ENCODE data around the gene C11orf24.
A peak's percentile ranks its signal among the peaks of the same experiment; 100 is the strongest.

Gene C11orf24

DNA sequence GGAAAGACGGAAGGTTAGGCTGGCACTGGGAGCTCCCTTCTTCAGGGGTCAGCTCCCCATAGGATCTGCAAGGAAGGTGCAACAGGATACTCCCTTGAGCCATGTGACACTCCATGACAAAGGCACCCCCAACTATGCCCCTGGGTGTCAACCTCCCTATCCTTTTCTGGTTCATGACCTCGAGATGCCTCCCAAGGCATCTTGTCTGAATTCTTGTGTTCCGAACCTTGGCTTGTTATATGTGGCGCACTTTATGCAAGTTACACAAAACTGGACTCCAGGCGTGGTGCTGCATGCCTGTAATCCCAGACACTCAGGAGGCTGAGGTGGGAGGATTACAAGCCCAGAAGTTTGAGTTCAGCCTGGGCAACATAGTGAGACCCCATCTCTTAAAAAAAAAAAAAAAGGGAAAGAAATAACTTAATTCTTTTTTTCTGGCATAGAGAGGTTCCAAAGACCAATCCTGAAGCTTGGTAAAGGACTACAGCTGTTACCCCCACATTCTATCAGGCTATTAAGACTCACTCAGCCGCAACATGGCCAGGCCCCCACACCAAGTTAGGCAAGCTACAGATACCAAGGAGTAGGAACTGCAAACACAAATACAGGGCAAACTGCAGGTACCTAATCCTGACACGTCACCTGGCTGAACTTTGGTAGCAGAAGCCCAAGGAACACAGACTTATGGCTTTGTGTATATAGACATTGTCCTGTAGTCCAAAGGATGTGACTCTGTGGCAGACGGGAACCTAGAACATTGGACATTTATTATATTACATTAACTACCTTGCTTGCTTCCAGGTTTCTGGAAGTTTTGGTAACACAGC is 1.4 kb downstream of the C11orf24 start:
- DNase-seq (ENCODE audit: low spot score): peak; percentile 79

DNA sequence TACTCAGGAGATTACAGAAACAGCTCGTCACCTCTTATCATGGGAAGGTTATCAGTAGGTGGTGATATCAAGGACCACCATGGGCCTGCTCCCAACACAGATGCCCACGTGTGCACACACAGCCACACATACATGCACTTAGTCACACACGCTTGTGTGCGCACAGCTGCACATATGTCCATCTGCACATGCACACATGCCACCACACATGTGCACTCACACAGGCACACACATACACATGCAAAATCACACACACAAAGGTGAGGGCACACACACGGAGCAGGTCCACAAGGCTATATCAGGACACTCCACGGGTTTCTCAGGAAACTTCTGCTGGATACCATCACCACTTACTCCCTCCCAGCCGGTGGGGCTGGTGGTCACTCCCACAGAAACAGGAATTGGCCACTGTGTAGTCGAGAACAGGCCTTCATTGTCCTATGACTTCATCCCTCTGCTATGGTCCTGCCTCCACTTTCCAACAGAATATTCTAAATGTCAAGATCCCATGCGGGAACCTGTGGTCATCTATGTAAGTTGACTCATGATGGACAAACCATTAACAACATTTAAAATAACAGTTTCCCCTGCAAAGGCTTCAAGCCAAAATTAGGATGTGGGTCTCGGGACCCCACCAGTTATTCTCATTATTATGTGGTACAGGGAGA is 2.2 kb downstream of the C11orf24 start:
- DNase-seq (ENCODE audit: low spot score): no peak

DNA sequence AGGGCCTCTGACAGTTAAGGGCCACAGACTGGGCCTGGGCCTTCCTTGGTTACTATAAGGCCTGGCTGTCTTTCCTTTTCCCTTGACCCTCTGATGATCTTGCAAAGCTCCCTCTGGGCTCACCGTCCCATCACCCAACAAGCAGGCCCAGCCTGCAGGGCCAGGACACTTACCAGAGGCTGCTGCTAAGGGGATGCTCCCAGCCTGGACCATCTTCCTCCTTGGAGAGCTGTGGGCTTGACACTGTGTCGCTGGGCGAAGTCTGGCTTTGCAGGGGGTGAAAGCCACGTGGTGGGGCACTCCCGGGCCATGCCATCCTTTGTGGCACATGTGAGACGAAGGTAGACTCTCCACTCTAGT is 3.9 kb downstream of the C11orf24 start:
- DNase-seq (ENCODE audit: low spot score): no peak

DNA sequence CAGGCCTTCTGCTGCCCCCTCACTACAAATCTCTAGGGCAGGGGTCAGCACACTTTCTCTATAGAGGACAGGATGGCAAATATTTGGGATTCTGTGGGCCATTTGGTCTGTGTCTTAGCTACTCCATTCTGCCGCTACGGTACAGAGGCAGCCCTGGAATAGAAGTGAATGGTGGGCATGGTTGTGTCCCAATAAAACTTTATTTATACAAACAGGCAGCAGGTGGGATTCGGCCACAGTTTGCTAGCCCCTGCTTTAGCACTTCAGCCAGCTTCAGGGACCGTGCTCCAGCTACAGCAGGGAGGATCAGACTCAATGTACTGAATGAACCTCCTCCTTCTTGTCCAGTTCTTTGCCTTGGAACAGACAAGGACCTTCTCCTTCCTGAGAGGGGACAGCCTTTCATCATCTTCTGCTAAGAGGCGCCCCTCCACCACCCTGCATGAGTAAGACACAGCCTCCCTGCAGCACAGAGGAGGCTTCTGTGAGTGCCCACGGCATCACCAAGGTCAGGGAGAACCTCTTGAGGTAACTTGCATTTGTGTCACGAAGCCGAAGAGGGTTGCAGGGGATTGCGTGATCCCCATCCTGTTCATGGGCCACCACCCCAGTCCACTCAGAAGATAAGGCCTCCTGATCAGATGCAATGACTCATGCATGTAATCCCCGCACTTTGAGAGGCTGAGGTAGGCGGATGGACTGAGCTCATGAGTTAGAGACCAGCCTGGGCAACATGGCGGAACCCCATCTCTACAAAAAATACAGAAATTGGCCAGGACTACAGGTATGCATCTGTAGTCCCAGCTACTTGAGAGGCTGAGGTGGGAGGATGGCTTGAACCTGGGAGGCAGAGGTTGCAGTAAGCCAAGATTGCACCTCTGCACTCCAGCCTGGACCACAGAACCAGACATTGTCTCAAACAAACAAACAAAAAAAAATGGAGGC is 4.6 kb downstream of the C11orf24 start:
- no peak for DNase-seq (ENCODE audit: low spot score)

DNA sequence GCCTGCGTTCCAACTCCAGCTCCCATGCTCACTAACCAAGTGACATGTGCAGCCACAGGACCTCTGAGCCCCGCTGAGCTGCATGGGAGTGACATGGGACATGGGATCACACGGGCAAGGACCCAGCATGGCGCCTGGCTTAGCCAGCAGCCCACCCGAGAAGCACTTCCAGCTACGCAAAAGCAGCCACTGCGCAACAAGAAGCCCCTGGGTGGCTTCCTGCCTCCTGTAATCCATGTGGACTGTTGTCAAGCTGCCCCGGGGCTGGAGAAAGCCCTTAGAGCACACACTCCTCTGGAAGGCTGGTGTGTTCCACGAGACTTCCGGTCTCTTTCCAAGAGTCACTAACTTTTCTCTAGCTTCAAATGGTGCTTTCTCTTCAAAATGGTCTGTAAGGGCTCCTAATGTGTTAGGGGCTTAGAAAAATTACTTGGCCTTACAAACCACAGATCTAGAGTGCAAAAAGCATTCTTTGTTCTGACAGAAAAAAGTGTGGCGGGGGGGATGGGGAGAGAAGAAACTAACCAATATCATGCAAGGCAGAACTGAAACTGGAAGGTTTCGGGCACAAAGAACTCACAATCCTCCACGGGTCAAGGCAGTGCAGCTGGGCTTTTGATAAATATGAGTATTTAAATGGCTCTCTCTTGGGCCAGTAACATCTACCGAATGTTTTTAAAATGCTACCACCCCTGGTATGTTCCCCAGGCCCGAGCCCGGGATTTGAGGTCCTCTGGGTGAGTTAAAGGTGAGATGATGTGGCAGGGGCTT is 5.5 kb downstream of the C11orf24 start:
- no peak for DNase-seq (ENCODE audit: low spot score)

DNA sequence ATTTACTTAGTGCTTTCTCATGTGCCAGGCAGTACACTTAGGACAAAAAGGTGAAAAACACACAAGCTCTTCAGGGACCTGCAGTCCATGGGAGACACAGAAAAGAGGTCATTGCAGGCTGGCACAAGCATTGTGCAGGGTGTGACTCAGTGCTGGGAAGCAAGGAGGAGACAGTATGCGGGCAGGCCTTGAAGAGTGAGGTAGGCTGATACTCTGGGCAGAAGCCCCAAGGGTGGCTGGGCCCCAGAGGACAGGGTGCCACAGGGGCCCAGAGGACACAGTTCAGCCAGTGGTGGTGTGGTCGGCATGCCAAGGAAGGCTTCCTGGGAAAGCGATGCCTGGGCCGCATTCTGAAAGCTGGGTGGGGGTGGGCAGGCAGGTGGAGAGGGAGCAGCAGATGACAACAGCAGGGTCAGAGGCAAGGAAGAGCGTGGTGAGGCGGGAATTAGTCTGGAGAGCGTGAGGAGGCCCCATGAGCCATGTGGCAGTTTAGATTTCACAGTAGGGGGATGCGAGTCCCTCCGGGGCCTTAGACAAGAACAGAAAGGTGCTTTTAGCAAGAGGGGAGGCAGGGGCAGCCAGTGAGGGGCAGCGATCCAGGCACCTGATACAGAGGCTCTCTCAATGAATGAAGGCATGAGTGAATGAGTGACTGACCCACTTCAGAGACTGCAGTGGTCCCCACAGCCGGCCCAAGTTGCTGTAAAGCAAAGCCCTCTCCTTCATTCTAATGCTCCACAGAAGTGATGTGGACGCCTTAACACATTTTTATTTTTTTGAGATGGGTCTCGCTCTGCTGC is 6.8 kb downstream of the C11orf24 start:
- DNase-seq (ENCODE audit: low spot score): no peak

DNA sequence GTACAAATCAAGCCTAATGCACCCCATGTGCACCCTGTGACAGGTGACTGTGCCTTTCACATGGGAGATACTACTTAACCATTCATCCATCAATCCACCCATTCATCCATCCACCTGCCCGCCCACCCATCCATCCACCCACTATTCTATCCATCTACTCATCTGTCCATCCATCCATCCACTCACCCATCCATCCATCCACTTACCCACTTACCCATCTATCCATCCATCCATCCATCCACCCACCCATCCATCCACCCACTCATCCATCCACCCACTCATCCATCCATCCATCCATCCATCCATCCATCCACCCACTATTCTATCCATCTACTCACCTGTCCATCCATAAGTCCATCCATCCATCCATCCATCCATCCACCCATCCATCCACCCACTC is 7.5 kb downstream of the C11orf24 start:
- DNase-seq (ENCODE audit: low spot score): no peak

DNA sequence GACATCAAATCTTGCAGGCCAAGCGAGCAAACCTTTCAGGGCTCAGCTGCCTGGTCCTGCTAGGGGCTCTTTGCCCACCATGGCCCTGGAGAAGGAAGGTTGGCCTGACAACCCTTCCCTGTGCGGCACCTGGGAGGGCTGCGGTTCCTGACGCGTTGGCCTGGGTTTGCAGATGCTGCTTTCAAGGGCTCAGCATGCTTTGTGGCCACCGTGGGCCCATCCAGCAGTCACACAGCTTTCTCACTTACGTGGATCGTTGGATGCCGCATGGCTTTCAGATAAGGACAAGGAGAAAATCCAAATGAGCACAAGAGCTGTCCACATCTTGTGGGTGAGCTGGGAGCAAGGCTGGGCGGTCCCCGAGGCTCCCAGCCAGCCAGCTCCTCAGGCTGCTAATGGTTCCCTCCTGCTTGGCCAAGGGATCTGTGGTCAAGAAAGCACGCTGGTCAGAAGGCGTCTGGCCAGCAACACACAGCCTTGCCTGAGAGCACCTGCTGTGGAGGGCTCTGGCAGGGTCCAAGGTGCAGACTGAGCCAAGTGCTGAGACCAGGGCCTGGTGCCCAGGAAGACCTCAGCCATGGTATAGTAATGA is 8.2 kb downstream of the C11orf24 start:
- no peak for DNase-seq (ENCODE audit: low spot score)

DNA sequence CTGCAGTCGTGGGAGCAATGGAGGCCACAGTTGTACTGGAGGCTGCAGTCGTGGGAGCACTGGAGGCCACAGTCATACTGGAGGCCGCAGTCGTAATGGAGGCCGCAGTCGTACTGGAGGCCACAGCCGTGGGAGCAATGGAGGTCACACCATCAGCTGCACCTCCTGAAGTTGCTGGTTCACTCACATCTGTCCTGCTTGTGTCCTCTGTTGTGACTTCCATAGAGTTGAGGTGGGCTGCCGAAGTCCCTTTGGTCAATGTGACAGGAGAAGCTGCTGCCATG is 9.3 kb downstream of the C11orf24 start:
- DNase-seq (ENCODE audit: low spot score): no peak

DNA sequence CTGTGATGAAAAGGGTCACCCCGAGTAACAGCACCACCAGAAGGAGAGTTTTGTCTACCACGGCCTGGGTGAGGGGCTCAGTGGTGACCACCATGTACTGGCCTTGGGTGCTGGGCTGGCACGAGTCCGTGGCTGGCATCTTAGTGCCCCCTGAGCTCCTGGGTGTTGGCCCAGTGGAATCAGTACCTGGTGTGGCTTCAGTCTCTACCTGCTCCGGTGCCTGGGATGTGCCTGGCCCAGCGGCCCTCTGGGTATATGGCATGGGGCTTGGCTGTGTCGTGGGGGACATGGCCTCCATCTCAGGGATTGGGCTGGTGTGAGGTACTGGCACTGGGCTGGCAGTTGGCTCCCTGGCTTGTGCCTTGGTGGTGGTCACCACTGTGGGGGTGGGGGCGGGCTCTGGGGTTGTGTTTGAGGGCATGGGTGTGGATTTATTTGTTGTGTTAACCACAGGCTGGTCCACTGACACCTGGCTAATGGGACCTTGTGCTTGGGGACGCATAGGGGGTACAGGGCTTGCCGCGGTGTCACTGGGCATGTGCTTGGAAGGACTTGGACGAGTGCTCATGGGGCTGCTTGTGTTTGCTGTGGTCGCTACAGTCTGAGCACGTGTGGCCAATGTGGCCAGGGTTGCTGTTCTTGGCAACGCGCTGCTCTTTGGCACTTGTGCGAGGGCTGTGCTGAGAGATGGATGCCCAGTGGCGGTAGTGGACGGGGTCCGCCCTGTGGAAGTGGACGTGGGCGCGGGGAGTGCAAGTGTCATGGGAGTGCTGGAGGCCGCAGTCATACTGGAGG is 9.8 kb downstream of the C11orf24 start:
- DNase-seq (ENCODE audit: low spot score): no peak

DNA sequence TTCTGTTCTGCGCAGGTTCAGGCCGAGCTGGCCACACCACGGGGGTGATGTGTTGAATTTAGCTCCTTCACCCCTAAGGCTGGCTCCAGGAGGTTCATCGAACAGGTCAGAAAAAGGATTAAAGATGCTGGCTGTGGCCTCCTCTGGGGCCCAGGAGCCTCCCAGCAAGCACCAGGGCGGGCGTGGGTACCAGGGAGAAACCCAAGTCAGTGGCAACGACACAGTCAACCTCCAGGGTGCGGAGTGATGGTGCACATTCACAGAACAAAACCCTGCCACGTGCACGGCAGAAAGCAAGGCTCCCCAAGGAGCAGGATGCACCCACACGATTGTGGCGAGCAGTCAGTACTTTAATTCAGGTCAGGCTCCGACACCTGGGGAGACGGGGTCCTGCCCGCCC is 10.8 kb downstream of the C11orf24 start:
- no peak for DNase-seq (ENCODE audit: low spot score)

DNA sequence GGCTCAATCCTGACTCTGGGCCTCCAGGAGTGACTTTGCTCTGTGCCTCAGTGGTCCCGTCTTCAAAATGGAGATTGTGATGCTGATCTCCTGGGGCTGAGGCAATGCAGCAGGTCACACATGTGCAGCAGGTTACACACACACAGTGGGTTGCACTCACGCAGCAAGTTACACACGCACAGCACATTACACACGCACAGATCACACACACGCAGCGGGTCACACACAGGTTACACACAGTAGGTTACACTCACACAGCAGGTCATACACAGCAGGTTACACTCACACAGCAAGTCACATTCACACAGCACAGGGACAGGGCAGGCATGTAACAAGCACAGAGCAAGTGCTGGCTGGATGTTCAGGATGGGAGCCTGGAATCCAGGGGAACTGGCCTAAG is 11.3 kb downstream of the C11orf24 start:
- DNase-seq (ENCODE audit: low spot score): no peak

DNA sequence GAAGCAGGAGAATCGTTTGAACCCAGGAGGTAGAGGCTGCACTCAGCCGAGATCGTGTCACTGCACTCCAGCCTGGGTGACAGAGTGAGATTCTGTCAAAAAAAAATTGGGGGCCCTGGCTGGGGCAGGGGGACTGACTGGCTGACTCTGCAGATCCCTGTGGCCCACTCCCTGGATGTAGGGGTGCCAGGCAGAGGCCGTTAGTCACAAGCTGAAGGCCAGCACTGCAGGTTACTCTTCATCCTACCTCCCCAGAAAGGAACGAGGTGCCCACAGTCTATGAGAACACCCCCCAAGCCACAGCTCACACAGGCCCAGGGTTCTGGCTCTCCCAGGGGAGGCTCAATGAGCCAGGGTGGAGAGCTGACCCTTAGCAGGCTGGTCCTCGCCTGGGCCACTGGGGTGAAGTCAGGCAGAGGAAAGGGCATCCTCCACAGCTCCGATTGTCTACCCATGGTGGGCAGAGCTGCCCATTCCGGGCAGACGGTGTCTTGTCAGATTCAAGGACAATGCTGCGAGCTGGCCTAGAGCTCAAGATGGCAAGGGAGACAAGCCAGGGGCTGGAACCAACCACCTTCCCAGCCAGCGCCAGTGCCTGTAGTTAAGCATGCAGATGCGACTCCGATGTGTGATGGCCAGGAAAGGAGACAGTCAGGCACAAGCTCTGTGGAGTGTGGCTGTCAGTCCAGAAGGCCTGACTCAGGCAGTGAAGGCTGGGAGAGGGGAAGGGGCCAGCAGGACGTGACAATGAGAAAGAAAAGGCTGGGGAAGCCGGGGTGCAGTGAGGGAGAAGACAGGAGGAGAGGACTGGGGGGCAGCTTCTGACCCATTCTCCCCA is 12.4 kb downstream of the C11orf24 start:
- DNase-seq (ENCODE audit: low spot score): no peak

DNA sequence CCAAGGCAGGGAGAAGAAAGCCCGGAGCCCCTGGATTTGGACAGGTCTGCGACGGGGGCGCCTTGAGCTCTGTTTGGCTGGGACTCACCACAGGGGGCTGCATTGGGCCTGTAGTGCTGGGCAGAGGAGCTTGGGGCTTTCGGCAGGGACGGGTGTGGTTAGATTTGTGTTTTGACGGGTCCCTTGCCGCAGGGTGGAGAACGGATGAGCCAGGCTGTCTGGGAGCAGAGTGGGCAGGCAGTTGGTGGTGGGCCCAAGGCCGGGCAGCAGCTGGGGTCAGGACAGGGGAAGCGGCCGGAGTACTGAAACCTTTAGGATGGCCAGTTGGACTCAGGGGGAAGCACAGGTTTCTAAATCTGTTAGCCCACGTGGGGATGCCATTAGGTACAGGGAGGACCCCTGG is 13.4 kb downstream of the C11orf24 start:
- DNase-seq (ENCODE audit: low spot score): no peak

DNA sequence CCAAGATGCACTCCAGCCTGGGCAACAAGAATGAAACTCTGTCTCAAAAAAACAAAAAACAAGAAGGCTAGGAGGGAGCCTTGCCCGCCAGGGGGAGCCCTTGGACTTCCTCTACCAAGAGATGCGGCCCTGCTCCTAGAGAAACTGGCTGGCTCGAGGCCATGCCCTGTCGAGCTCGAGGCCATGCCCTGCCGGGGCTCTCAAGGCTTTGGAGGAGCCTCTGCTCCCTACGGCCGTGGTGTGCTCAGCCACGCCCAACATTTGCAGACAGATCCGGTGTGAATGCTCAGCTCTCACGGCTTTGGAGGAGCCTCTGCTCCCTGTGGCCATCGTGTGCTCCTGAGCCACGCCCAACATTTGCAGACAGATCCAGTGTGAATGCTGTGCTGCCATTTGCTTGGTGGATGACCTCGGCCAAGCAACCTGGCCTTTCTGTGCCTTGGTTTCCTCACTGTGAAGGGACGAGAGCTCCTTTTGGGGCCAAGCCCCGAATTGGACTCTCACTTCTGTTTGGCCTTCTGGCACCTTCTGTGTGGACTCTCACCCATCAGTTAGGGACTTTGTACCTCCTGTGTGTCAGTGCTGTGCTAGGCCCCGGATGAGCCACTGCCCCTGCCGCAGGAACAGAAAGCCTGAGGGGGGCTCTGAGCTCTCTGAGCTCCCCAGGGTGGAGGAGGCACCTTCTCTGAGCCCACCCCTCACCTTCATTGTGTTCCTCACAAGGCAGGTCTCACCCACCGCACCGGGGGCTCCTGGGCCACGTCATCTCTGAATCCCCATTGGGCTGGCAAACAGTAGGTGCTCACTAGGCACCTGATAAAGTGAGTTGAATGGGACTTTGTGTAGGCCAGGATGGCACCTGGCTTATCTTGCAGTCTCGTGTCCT is 14.1 kb downstream of the C11orf24 start:
- DNase-seq (ENCODE audit: low spot score): peak; percentile 99

DNA sequence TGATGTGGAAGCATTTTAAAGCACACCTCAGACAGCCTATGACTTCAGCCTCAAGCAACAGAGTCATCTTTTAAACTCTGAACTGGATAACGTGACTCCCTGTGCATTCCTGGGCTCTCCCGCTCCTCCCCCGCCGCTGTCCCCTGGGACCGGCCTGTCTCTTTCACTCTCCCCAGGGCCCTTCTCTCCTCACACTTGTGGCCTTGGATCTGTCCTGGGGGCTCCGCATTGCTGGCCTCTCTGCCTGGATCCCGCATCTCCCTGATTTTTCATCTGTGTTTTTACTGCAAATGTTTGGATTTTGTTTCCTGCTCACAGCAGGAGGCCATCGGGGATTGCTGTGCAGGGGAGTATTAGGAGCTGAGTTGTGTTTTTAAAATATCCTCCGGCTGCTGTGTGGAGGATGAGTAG is 15.4 kb downstream of the C11orf24 start:
- DNase-seq (ENCODE audit: low spot score): no peak

DNA sequence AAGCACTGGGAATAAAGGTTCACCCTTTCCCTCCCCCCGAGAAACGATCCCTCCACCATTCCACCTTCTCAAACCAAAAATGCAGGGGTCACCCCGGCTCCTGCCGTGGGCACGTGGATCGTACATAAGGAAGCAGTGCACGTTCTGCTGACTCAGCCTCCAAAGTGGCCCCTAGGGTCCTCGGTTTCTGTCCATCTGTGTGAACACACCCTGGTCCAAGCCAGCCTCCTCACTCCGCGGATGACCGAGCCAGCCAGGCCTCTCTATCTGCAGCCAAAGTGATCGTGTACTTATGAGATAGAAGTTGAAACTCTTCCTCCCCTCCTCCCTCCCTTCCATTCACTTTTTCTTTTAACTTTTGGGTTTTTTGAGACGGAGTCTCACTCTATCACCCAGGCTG is 16.2 kb downstream of the C11orf24 start:
- DNase-seq (ENCODE audit: low spot score): peak; percentile 10

DNA sequence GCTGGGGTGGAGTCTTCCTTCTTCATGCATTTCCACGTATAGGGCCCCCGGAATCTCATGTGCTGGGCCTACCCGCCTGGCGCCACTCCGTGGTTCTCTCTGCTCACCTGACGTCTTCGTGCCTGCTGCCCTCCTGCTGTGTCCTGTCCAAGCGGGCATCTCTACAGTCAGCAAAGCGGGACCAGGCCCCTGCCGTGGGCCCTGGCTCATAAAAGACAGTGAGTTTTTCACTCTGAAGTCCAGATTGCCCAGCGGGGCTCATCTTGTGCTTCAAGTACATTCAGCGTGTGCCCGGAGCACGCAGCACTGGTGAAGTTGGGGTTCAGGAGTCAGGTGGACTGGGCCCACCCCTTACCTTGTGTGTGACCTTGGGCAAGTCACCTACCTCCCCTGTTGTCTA is 17.4 kb downstream of the C11orf24 start:
- DNase-seq (ENCODE audit: low spot score): no peak

All from HuH-7.5 (cell line).